Thyroid gland (tissue), 4 donors: ENCODE results near the gene CHN2. TPM values are rescaled to one million over a fixed set of nuclear protein-coding genes. Genes with fewer than 3 reads are reported as not detected.

Experiments
- DNase-seq, 2 donors: peaks; one replicate each; pipeline ENCODE4 v3.0.0-alpha.2; 2019
- H3K27ac ChIP-seq, 3 donors: fragments of 200-600 bp; sonication (generic); 1 replicate in 2 of 3; 2 replicates in 1 of 3; pipeline ENCODE4 v1.5.1; 2016 to 2019; ENCODE audit warnings: mild to moderate bottlenecking in 1 of 3, moderate library complexity in 1 of 3
- H3K27me3 ChIP-seq: fragments of 200-600 bp; sonication (generic); one replicate; pipeline ENCODE4 v1.5.1; 2019
- H3K36me3 ChIP-seq, 2 donors: fragments of 200-600 bp; sonication (generic); one replicate each; pipeline ENCODE4 v1.5.1; 2016 to 2019
- H3K4me1 ChIP-seq, 2 donors: fragments of 200-600 bp; sonication (generic); one replicate each; pipeline ENCODE4 v1.5.1; 2017 to 2019
- H3K4me3 ChIP-seq, 3 donors: fragments of 200-600 bp; sonication (generic); replicated peaks in 1 of 3; 1 replicate in 2 of 3; 2 replicates in 1 of 3; pipeline ENCODE4 v1.5.1; 2016; ENCODE audit warnings: mild to moderate bottlenecking in 1 of 3
- H3K9me3 ChIP-seq: fragments of 200-600 bp; sonication (generic); one replicate; pipeline ENCODE4 v1.5.1; 2017
- CTCF ChIP-seq, 6 experiments: fragments of 200-600 bp in 3 of 6; fragments of 450-650 bp in 3 of 6; sonication (generic) in 3 of 6; IDR thresholded peaks; one replicate each; pipeline ENCODE4 v1.5.1; 2016 to 2019; ENCODE audit warnings: antibody characterized with exemption in 6 of 6, mild to moderate bottlenecking in 2 of 6, inconsistent platforms in 1 of 6, moderate library complexity in 1 of 6
- POLR2A ChIP-seq, 2 donors: fragments of 450-650 bp; IDR thresholded peaks; one replicate each; pipeline ENCODE4 v1.6.1; 2017; ENCODE audit warnings: antibody characterized with exemption in 2 of 2, mild to moderate bottlenecking in 2 of 2, moderate library complexity in 1 of 2
- whole genome bisulfite sequencing, 2 donors: methylation state at CpG; one replicate each; pipeline ENCODE4 v1.1.5; 2017; 5-methylcytosine and 5-hydroxymethylcytosine counted together
- intact Hi-C: fragments of 100-400 bp; cut with DNase I; formaldehyde crosslinking; loops from one replicate; pipeline ENCODE4 v1.15.1; 2023
- total RNA-seq, 4 donors: library from RNA; depleted of rRNA; stranded (reverse); fragments of >200 nt; gene quantifications; one replicate each; pipeline ENCODE4 v1.2.3, GENCODE V29; 2016

The CHN2 gene
- total RNA-seq, 4 donors from 2014 or later, result 11.7 to 54.3 (median 41.4) TPM

DNA sequence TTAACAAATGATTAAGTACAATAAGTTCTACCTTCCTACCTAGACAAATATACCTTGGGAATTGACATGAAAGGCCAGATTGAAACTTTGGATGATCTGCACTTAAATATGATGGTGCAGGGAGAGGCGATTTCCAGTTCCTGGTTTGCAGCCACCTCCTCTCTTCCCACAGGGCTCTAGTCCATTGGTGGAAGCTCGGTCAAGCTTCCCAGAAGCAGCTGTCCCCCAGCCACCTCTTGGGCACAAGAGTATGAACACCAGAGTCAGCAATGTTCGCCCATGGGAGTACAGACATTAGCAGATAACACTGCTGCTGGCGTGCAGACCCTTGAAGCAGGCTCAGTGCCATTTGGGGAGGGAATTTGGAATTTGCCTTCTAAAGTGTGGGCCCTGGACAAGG is 46.8 kb upstream of the CHN2 start:
- no peaks in the 10 kb centered on the region for H3K36me3 ChIP-seq
- H3K4me3 ChIP-seq, result no peak overlapping the region
- WGBS, 2 donors, result 70 to 89% methylated on average over 4 of the region's 4 CpGs
- H3K9me3 ChIP-seq, result no peaks in the 10 kb centered on the region
- H3K27ac ChIP-seq, result peak overlapping the region in 2 of 3 donors; percentile 37 to 73
- H3K27me3 ChIP-seq, result no peaks in the 10 kb centered on the region
- intact Hi-C loops, result no loop called here
- H3K4me1 ChIP-seq, result no peaks in the 10 kb centered on the region
- peak; percentile 32 to 51 for DNase-seq
- TF ChIP-seq CTCF (IDR thresholded peaks at IDR 0.05), result no peak
- peak in 1 of 2 donors; percentile 9 for TF ChIP-seq POLR2A (IDR thresholded peaks at IDR 0.05)

GRCh38 chr7:29149036-29149435 is 45.5 kb upstream of the CHN2 start:
- 89 to 92% methylated on average over 12 of the region's 12 CpGs for WGBS, 2 donors
- no peak for TF ChIP-seq POLR2A (IDR thresholded peaks at IDR 0.05)
- no peak for TF ChIP-seq CTCF (IDR thresholded peaks at IDR 0.05)

GRCh38 chr7:29150856-29151255 is 43.7 kb upstream of the CHN2 start:
- WGBS, 2 donors, result 84 to 95% methylated on average over 2 of the region's 2 CpGs
- no peaks in the 10 kb centered on the region for H3K9me3 ChIP-seq
- no peak overlapping the region for H3K27ac ChIP-seq
- H3K36me3 ChIP-seq, result no peaks in the 10 kb centered on the region
- intact Hi-C loops, result no loop called here
- H3K4me3 ChIP-seq, result no peak overlapping the region
- no peaks in the 10 kb centered on the region for H3K27me3 ChIP-seq
- DNase-seq, result no peak
- no peaks in the 10 kb centered on the region for H3K4me1 ChIP-seq
- TF ChIP-seq POLR2A (IDR thresholded peaks at IDR 0.05), result no peak
- no peak for TF ChIP-seq CTCF (IDR thresholded peaks at IDR 0.05)

More at GRCh38 chr7:29149036-29149435, 45.5 kb upstream of the CHN2 start:
- DNase-seq, result no peak
- Histone ChIP-seq H3K36me3 (no peaks in the 10 kb centered on the region), H3K9me3 (no peaks in the 10 kb centered on the region), H3K4me3 (no peak overlapping the region), H3K27ac (no peak overlapping the region), H3K4me1 (no peaks in the 10 kb centered on the region), H3K27me3 (no peaks in the 10 kb centered on the region)
- intact Hi-C loops, result no loop called here

DNA sequence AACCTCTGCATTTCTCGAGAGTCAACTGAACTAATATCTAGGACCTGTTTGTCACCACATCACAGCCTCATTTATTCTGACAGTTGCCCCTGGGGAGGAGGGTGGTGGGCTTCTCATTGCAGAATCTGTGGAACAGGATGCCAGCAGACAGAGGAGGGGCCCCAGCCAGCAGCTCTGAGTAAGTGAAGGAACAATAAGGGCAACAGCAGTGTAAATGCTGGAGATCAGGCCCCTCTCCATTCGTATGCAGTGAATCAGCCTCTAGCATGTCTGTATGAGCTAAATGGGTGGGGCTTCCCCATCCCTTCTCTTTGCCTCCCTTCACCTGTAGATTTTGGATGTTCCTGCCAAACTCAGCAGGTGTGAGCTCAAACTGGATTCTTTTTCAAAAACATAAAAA is 40.5 kb upstream of the CHN2 start:
- WGBS, 2 donors, result 93% methylated on average over 2 of the region's 2 CpGs
- intact Hi-C loops, result no loop called here
- Histone ChIP-seq H3K4me1 (peaks cover 3 to 8% of the 10 kb centered on the region in 2 donors), H3K4me3 (no peak overlapping the region), H3K27ac (no peak overlapping the region), H3K36me3 (no peaks in the 10 kb centered on the region), H3K9me3 (no peaks in the 10 kb centered on the region), H3K27me3 (no peaks in the 10 kb centered on the region)
- TF ChIP-seq CTCF (IDR thresholded peaks at IDR 0.05) (no peak), POLR2A (IDR thresholded peaks at IDR 0.05) (no peak)
- no peak for DNase-seq

DNA sequence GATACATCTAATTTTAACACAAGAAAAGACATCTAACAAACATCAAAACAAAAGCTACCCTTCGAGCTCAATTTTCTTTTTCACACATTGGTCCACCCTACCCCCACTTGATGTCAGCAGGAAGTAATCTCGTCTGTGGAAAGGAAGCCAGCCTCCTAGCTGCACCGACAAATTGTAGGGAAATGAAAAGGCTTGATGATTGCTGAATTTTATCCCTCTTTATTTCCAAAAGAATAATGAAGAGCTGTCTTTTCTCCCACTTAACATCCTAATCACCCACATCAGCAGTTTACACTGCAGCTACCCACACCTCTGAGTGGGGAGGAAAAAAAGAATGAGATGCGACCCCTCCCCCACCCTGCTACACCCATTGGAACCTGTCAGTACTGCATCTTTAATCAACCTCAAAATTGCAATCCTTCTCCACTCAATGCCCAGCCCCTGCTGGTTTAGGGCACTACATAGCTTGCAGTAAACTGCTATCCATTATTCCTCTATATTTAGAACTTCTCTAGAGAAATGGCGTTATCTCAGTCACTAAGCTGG is 37.6 kb upstream of the CHN2 start:
- intact Hi-C loops, result no loop called here
- no peaks in the 10 kb centered on the region for H3K36me3 ChIP-seq
- H3K4me1 ChIP-seq, result peaks cover 7 to 14% of the 10 kb centered on the region in 2 donors
- H3K27me3 ChIP-seq, result no peaks in the 10 kb centered on the region
- H3K9me3 ChIP-seq, result no peaks in the 10 kb centered on the region
- H3K27ac ChIP-seq, result no peak overlapping the region
- 48 to 57% methylated on average over 5 of the region's 5 CpGs for WGBS, 2 donors
- no peak for DNase-seq
- H3K4me3 ChIP-seq, result no peak overlapping the region
- TF ChIP-seq POLR2A (IDR thresholded peaks at IDR 0.05) (no peak), CTCF (IDR thresholded peaks at IDR 0.05) (peak in 1 of 6 experiments; percentile 31)
